Mesenteric fat pad (tissue), 1 donor: Measurements from ENCODE around the gene HIPK2. TPM values are rescaled to one million over a fixed set of nuclear protein-coding genes. Genes with fewer than 3 reads are reported as not detected.

Experiments
- DNase-seq: peaks from one replicate; pipeline ENCODE4 v3.0.0-alpha.2; 2020; ENCODE audit warnings: low spot score
- total RNA-seq: library from RNA; stranded (reverse); fragmentation: NEBNext Ultra II Directional; extraction: Animal tissue kit (Norgen Biotek cat#: 25700); gene quantifications from one replicate; pipeline ENCODE4 v1.2.1, GENCODE V29; 2021
- donor health status: DM: yes; HTN: yes; CAD: no.

HIPK2 gene
- total RNA-seq, 1 donor from 2014 or later = 217 TPM

- no peak for DNase-seq
Observed at GRCh38 chr7:139783647-139784385, 6.0 kb upstream of the HIPK2 start.

DNA sequence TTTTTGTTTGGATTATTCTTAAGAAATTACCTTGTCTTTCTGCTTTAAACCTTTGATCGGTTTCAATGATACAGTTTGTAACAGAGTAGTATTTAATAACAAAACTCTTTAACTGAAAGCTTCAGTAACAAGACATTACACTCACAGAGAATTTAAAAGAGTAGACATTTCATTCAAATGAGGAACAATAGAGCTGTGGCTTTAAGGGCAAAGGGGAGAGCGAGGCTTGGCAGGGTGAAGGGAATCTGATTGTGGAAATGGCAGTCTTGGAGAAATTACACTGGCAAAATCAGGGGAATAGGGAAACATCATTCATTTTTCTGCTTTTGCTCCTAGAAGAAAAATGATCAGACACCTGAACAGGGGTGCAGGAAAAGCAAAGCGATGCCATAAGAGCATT is 5.1 kb upstream of the HIPK2 start:
- DNase-seq = no peak

DNA sequence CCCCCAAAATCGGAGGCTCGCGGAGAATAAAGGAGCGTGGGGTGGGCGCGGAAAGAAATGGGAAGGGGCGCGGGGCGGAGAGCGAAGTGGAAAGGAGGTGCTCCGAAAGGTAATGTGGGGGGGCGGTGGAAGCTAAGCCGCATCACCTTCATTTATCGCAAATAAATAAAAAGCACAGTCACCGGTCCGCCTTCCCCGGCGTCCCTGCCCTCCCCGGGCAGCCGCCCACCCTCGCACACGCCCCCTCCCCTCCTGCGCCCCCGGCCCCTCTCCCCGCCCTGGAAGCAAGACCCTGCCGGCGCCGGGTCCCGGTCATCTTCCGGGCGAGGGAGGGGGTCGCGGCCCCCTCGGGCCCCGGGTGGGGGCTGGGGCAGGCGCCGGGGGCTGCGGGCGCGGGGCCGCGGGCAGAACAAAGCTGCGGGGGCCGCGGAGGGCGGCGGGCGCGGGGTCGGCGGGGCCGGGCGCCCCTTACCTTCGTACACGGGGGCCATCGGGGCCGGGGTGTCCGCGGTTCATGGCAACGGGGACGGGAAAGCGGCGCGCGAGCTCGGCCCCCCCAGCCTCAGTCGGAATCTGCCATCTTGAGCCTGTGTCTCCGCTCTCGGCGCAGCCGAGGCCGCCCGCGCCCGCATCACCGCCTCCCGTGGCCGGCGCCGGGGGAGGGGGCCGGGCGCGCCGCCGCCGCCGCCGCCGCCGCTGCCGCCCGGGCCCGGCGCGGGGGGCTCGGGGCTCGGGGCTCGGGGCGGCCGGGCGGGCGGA is 486 bp downstream of the HIPK2 start:
- DNase-seq = no peak

DNA sequence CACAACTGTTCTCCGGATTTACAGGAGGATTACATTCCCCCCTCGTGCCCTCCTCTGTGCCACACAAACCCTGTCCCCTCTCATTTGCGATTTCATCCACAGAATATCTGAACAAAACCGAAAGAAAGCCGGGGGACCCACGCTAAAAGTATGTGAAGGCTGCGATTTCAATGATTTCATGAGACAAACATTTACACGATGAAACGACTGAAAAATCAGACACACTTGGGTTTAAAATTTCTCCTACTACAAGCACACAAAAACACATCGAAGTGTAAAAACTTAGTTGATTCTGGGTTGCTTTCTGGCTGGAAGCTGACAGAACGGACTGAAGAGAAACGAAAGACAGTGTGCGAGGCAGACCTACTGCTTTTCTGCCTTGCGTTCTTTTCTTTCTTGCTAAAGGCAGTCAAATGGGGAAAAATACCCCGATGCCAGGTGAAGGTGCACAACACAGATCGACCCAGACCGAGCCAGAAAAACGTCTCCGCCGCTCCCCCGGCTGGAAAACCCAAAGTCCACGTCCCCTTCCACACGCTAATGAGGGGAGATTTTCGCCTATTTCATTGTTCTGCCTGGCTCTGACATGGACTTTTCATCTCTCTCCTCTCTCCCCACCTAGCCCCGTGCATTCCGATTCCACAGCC is 1.2 kb downstream of the HIPK2 start:
- no peak for DNase-seq

- no peak for DNase-seq
Observed at GRCh38 chr7:139775829-139776266, 1.9 kb downstream of the HIPK2 start.

GRCh38 chr7:139774376-139774775 is 3.4 kb downstream of the HIPK2 start:
- DNase-seq = no peak

GRCh38 chr7:139773371-139773770 is 4.4 kb downstream of the HIPK2 start:
- no peak for DNase-seq

DNA sequence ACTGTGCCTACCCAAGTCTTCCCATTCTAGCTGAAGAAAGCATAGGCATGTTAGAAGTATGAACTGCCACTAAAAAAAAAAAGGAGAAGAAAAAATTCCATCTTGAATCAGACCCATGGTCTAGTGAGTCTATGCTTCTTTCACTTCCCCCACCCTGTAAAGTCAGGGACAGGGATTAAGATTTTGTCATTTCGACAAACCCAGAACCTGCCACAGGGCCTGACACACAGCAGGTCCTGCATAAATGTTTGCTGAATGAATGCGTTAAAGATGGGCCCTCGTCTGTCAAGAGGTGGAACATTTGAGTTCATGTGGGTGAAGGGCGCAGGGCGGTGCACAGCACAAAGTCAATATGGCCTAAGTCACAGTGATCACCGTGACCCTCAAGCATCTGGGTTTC is 4.9 kb downstream of the HIPK2 start:
- DNase-seq = no peak

DNA sequence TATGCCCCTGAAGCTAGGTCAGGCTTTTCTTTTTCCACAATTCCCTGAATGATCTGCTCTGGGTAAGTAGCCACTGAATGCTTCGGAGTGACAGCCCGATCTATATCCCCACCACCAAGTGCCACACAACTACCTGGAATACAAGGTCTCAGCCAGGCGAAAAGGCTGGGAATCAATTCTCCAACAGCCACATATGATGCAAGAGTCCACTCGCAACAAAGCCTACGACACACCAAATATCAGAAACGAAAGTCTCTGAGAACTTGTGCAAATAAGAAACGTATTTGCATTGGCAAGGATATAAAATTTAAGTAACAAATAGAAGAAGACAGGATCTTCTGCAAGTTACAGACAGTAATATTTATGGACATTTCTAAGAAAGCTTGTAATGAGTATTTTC is 5.7 kb downstream of the HIPK2 start:
- DNase-seq = no peak

DNA sequence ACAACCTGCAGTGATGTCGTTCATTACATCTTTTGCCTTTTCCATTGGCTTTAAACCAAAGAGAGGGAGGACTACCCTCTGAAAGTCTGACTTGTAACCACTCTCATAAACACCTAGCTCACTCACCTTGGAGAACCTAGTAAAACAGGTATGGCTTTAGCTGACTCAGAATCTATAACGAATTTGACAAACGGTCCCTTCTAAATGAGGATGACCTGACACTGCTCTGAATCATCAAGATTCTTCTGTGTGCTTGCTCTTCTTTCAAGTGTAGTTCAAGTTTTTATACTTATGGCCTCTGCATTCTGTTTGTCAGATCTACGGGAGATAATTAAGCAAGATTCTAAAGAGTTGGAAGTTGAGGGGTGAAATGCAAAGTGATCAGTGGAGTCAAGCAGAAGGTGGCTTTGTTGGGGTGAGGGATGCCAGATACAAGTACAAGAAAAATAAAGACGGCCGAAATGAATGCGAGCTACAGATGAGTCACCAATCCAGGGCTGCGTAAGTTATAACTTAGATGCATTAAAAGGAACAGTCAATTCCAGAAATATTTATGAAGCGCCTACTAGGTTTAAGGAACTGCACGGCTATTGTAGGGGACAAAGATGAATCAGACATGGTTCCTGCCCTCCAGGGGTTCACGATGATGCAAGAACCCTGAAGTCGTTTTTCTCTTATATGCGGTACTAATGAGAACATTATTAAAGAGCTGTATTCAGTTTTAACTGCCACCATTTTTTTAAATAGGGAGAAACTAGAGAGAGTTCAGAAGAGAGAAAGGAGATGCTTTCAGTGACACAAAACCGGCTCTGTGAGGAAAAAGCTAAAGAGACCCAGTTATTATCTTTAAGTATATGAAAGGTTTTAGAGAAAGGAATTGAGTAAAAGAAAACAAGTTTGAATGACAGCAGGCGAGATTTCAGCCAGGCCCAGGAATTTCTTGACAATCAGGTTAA is 6.5 kb downstream of the HIPK2 start:
- no peak for DNase-seq

- no peak for DNase-seq
Observed at GRCh38 chr7:139769761-139770160, 8.0 kb downstream of the HIPK2 start.

GRCh38 chr7:139769066-139769465 is 8.7 kb downstream of the HIPK2 start:
- no peak for DNase-seq

DNA sequence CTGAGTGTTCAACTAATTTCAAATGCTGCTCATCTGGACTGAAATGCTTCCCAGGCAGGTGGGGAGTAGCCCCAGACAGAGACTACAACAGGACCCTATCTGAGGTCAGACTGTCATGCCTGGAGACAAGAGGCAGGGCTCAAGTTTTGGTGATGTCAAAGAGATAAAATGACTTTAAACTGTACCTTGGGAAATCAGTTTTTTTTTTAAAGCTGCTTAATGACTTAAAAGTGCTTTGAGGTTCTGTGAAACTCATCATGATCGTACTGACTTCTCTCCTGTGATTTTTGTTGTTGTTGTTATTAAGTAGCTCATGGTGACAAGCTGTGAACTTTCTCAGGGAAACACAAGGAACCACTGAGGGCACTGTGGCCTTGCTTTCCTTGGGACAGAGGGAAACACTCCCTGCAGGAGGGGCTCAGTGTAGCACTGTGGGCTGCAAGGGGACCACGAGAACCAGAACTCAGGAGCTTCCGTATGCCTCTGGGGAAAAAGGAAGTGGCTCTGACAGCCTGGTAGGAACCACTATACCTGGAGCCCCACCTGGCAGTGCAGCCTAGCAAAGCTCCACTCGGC is 9.5 kb downstream of the HIPK2 start:
- DNase-seq = no peak

DNA sequence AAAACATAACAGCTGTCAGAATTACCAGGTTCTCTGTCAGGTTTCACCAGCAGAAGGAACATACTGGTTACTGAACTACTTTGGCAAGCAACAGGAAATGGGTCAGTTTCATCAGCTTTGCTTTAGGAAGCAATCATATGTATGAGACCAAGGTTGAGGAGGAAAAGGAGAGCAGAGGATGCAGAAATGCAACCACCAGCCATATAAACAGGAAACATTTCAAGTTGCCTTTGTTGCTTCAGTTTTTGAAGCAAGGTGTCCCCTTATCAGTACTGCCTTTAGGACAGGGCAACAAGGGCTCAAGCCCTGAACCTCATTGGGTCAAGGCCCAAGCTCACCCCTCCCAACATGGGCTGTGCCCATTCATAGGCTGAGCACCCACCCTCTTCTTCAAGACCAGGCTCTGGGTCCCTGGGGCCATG is 10.2 kb downstream of the HIPK2 start:
- no peak for DNase-seq

DNA sequence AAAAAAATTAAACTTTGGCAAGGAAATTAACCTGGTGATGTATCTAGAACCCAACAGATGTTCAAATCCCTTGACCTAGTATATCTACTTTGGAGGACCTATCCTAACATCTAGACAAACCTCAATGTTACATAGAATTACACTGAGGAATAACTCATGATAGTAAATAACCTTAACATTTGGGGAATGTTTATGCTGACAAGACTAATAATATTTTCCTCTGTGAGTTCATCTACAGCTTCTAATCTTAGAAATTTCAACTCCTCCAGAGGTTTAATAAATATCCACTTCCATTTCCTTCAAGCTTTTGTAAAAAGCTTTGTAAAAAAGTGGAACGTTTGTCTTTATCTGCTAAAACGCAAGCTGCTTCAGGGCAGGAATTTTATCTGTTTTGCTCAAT is 12.7 kb downstream of the HIPK2 start:
- DNase-seq = no peak

DNA sequence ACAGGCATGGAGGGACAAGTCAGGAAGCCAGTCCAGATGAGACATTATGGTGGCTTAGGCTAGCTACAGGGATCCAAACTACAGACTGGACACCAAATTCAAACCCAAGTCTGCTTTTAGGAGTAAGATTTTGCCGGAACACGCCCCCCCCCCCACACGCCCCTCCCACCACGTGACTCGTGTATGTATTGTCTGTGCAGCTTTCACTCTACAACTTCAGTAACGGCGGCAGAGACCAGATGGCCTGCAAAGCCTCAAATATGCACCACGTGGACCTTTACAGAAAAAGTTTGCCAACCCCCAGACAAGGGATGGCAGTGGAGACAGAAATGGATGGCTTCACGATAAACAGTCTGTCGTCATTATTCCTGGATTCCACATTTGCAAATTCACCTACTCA is 14.5 kb downstream of the HIPK2 start:
- DNase-seq = no peak

DNA sequence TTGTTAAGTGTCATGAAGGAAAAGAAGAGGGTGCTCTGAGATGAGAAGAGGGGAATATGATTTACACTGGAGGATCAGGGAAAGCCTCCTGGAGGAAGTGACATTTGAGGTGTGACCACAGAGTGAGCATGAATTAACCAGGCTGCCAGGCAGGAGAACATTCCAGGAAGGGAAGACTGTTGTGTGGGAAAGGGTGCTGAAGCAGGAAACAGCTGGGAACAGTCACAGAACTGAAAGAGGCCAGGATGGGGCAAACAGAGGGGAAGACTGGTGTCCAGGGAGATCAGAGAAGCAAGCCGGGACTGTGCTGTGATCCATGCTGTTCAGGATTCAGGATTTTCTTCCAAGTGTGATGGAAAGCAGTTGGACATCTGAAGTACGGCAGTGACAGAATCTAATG is 14.9 kb downstream of the HIPK2 start:
- no peak for DNase-seq

DNA sequence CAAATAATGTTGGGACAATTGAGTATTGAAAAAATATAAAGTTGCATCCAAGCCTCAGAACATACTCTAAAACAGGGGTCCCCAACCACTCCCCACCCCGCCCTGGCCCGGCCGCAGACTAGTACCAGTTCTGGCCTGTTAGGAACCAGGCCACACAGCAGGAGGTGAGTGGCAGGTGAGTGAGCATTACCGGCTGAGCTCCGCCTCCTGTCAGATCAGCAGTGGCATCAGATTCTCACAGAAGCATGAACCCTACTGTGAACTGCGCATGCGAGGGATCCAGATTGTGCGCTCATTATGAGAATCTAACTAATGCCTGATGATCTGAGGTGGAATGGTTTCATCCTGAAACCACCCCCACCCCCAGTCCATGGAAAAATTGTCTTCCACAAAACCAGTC is 19.4 kb downstream of the HIPK2 start:
- DNase-seq = no peak

- DNase-seq = no peak
Observed at GRCh38 chr7:139757968-139758367, 19.8 kb downstream of the HIPK2 start.

DNA sequence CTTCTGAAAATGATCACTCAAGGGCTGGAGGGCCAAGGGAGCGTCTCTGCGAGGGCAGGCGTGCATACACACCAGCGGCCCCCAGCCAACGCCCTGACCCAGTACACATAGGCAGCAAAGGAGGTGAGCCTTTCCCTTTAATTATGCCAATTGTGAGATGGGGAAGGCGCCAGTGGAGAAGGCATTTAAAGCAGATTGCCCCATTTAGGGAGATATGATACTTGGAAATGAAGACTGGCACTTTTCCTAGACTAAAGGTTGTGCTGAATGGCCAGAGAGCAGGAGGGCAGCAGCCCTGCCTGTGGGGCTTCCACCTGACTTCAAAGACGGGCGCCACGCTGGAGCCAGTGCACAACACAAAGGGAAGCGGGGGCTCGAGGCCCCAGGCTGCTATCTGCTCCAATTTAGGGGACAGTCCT is 24.1 kb downstream of the HIPK2 start:
- DNase-seq = no peak
